Measurements from ENCODE around the gene AOPEP. TPM values are rescaled to one million over a fixed set of nuclear protein-coding genes. Genes with fewer than 3 reads are reported as not detected.
A peak's percentile ranks its signal among the peaks of the same experiment; 100 is the strongest.

Gene AOPEP
- total and polyA plus RNA-seq, 9 of the 15 experiments (the other 6 are each of a cell fraction or from before 2014, with no cell fraction given): 4.5 to 19.3 (median 13.5) TPM

GRCh38 chr9:94757158-94757557 lies 30.7 kb downstream of the AOPEP start (continued):
- peak; percentile 70 for TF ChIP-seq PKNOX1 (IDR thresholded peaks at IDR 0.05)
- TF ChIP-seq RCOR1 (IDR thresholded peaks at IDR 0.05; ENCODE audit: borderline replicate concordance in 1 of 2, low read depth in 2 of 2, low read length in 2 of 2): peak; percentile 52 to 99; a peak in 2 of 4 replicates
- TF ChIP-seq FOSL1 (tag; conservative IDR thresholded peaks at IDR 0.05): peak; percentile 92
- no peak for TF ChIP-seq CSDE1 (IDR thresholded peaks at IDR 0.05)
- peak; percentile 54; the same call in 1 of the 2 replicates for TF ChIP-seq SMARCE1 (IDR thresholded peaks at IDR 0.05)
- no peak for TF ChIP-seq SMARCB1 (IDR thresholded peaks at IDR 0.05; ENCODE audit: insufficient read length, low read depth)
- peak; percentile 88 for TF ChIP-seq JUND (IDR thresholded peaks at IDR 0.05; ENCODE audit: borderline replicate concordance, low read depth, low read length)
- TF ChIP-seq JUND (tag; IDR thresholded peaks at IDR 0.05; ENCODE audit: borderline replicate concordance, low read depth, low read length): peak; percentile 79; the same call in 2 of the 3 replicates
- TF ChIP-seq TEAD1 (CRISPR knock-in tag; IDR thresholded peaks at IDR 0.05): peak in 1 of 2 experiments; percentile 61; a peak in 2 of 4 replicates
- peak; percentile 96 for TF ChIP-seq ZNF24 (IDR thresholded peaks at IDR 0.05)
- TF ChIP-seq C11orf30 (IDR thresholded peaks at IDR 0.05; ENCODE audit: low read depth): peak; percentile 88
- TF ChIP-seq ARID1B (IDR thresholded peaks at IDR 0.05): peak; percentile 86
- TF ChIP-seq RNF219 (CRISPR knock-in tag; IDR thresholded peaks at IDR 0.05): no peak
- TF ChIP-seq TEAD4 (IDR thresholded peaks at IDR 0.05; ENCODE audit: low read length): peak; percentile 74
- no peak for TF ChIP-seq TEAD4 (CRISPR knock-in tag; IDR thresholded peaks at IDR 0.05; ENCODE audit: borderline replicate concordance)
- peak; percentile 74 for TF ChIP-seq TCF3 (CRISPR knock-in tag; IDR thresholded peaks at IDR 0.05)
- peak; percentile 84 for TF ChIP-seq CBFA2T3 (IDR thresholded peaks at IDR 0.05)
- TF ChIP-seq TAL1 (IDR thresholded peaks at IDR 0.05): peak; percentile 70
- TF ChIP-seq HDAC3 (IDR thresholded peaks at IDR 0.05; ENCODE audit: borderline replicate concordance, partially characterized antibody): peak; percentile 47
- 0 out of 2 replicates have a peak, but pooled peaks have one; percentile 37 for TF ChIP-seq HMBOX1 (IDR thresholded peaks at IDR 0.05)
- TF ChIP-seq ZNF644 (tag; IDR thresholded peaks at IDR 0.05; ENCODE audit: low read depth): 0 out of 2 replicates have a peak, but pooled peaks have one; percentile 21
- TF ChIP-seq KDM2B (CRISPR knock-in tag; IDR thresholded peaks at IDR 0.05): no peak
- peak; percentile 45; the same call in 1 of the 2 replicates for TF ChIP-seq CXXC5 (CRISPR knock-in tag; IDR thresholded peaks at IDR 0.05)
- TF ChIP-seq NFRKB (IDR thresholded peaks at IDR 0.05; ENCODE audit: low read depth): no peak
- TF ChIP-seq HINFP (tag; conservative IDR thresholded peaks at IDR 0.05; ENCODE audit: low read depth): no peak
- peak; percentile 80 for TF ChIP-seq ZNF316 (IDR thresholded peaks at IDR 0.05)
- no peak for TF ChIP-seq RBM17 (IDR thresholded peaks at IDR 0.05; ENCODE audit: borderline replicate concordance, low read depth, low read length)

Measured in K562 (cell line).